Measurements from ENCODE around the gene KCNN4.
"Not testable (repeated sequence)": the region's sequence is repeated elsewhere in the genome, so short reads cannot be mapped to it uniquely, and the experiment has no call there.

KCNN4 gene

GRCh38 chr19:43798546-43799409 lies 18.0 kb upstream of the KCNN4 start:
- peak; percentile 38 for DNase-seq

GRCh38 chr19:43798026-43798545 lies 17.3 kb upstream of the KCNN4 start:
- DNase-seq = no peak

DNA sequence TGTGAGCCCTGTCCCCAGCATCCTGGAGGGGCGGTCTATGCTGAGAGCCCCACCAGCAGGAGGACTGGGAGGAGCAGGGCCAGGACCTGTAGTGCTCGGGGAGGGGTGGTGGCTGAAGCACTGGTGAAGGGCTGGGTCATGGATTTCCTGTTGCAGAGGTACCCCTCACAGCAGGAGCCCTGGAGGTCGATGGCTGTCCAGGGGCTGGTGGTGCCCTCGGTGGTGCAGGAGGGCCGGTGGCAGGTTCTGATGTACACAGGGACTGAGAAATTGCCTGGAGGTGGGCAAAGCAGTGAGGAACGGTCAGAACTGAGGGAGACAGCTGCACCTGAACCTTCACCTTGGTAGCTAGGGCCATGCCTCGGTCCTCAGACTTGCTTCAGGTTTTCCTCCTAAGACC lies 16.8 kb upstream of the KCNN4 start:
- DNase-seq = no peak

- DNase-seq = no peak
Observed at GRCh38 chr19:43797118-43797517, 16.3 kb upstream of the KCNN4 start.

DNA sequence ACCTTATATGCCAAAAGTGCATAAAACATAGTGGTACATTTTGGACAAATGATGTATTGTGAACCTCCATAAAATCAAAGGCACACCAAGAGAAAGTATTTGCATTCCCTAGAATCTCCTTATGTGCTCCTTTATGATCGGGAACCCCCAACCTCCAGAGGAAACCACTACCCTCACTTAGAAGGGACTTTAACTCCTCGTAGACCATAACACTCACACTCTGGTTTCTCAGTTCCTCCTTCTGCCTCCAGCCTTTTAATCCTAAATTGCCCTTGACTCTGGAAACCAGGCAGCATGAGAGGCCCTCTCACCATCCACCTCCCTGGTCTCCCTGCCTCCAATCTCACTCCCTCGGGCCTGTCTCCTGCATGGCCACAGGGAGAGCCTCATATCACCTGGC lies 9.8 kb upstream of the KCNN4 start:
- no peak for DNase-seq

- no peak for DNase-seq
Observed at GRCh38 chr19:43789029-43789428, 8.3 kb upstream of the KCNN4 start.

- no peak for DNase-seq
Observed at GRCh38 chr19:43786665-43787064, 5.9 kb upstream of the KCNN4 start.

- peak; percentile 53 for DNase-seq
Observed at GRCh38 chr19:43784981-43785808, 4.4 kb upstream of the KCNN4 start.

DNA sequence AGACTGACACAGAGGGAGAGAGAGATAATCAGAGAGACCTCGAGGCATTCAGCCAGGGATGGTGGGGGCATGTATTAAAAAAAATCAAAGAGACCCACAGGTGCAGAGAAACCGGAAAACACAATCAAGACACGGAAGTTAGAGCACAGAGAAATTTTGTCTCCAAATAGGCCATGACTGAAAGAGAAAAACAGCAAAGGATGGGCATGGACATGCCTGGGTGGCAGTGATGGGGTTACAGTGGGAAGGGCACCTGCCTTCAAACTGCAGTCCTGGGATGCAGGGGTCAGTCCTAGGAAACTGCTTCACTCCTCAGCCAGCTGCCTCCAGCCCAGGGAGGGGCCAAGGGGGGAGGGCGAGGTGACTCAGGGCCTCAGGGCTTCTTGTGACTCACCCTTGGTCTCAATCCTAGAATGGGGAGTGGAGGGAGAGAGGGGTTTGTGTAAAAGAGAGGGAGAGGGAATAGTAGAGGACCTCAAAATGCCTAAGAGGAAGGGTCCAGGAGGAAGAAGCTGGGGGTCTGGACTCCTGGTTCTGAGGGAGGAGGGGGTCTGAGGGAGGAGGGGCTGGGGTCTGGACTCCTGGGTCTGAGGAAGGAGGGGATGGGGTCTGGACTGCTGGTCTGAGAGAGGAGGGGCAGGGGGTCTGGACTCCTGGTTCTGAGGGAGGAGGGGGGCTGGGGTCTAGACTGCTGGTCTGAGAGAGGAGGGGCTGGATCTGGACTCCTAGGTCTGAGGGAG lies 3.6 kb upstream of the KCNN4 start:
- DNase-seq = no peak

GRCh38 chr19:43783636-43784035 lies 2.9 kb upstream of the KCNN4 start:
- DNase-seq = no peak

DNA sequence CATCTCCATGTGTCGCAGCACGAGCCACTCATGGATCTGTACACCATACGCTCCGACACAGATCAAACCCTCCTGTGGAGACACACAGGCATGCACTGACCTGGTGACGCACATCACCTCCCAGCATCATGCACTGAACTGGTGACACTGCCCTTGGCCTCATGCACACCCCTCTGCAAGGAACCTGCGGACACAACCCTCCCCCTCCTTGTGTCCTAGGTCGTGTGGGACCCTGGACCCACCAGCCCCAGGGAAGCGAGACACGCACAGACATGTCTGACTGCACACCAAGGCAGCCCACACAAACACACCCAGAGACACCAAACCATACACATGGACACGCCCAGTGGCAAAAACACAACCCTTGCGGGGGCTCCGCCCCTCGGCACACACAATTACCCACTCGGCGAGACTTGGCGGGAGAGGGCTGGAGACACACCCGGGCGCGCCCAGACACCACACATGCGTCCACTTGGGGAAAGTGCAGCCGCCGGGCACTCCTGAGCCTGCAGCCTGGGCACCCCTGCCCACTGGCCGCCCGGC lies 2.0 kb upstream of the KCNN4 start:
- DNase-seq = no peak

DNA sequence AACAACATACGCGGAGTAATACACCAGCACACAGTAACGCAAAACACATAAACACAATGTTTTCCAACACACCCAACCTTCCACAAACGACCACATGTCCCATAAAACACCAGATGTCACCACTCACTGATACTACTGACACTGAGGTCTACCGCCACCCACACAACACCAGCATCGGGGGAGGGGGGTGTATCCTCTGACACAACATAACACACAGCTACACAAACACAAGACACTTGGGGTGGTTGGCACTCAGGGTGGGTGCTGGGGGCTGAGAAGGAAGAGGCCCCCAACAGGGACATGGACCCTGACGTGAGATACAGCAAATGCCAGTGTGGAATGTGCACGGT lies 1.5 kb upstream of the KCNN4 start:
- DNase-seq = no peak

- DNase-seq = no peak
Observed at GRCh38 chr19:43781630-43782310, 997 bp upstream of the KCNN4 start.

- DNase-seq = no peak
Observed at GRCh38 chr19:43779820-43780219, 953 bp downstream of the KCNN4 start.

- no peak for DNase-seq
Observed at GRCh38 chr19:43779147-43779819, 1.5 kb downstream of the KCNN4 start.

GRCh38 chr19:43778651-43779050 lies 2.1 kb downstream of the KCNN4 start:
- peak; percentile 79 for DNase-seq

DNA sequence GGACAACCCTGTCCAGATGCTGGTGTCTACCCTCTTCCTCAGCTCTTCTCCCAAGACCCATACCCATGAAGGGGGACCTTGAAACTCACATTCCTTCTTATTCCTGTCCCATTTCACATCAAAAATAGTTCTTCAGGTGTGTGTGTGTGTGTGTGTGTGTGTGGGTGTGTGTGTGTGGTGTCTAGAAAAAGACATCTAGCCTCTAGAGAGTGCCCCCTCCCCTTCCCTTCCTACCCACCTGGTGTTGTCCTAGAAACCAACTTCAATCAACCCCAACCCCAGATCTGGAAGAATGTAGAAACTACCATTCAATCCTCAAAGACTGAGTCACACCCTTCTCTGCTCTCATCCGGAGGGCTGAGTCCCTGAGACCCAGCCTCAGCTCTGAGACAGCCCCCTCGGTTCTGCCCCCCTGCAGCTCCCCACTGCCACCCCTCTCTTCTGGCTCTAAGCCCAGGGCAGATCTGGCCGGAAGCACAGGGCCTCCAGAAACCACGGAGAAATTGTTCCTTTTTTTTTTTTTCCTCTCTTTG lies 3.5 kb downstream of the KCNN4 start:
- DNase-seq = no peak

DNA sequence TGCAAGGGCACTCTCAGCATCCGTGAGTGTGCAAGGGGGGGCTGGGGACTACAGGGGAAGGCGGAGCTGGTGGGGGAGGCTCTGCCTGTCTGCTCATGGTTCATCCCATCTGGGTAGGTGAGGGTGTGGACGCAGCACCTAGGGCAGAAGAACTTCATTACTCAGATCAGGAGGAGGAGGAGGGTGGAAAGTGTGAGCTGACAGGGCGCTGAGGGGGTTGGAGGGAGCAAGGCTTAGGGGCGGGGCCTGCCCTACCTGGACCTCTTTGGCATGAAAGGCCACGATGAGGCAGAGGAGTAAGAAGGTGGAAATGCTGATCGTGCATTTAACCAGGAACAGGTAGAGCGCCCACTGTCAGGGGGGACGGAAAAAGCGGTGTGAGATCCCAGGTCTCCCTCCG lies 4.5 kb downstream of the KCNN4 start:
- DNase-seq = no peak

DNA sequence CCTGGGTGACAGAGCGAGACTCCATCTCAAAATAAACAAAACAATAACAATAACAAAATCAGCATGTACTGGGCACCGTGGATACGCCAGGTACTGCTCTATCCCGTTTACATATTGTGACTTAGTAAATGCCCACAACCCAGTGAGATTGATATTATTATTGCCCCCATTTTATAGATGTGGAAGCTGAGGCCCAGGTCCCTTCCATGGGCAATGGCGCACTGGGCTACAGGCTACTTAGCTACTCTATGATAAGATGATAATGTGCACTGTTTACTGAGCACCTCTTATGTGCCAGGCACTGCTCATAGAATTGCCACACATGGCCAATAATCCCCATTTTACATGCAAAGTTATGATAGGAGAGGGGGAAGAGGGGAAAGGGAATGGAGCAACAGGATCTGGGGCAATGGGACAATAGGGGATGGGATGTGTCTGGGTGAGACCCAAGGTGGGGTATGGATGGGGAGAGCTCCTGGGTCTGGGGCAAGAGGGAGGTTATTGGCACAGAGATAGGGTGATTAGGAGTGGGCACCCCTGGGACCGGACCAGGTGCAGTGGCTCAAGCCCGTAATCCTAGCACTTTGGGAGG lies 5.4 kb downstream of the KCNN4 start:
- no peak for DNase-seq

- not testable (repeated sequence) for DNase-seq
Observed at GRCh38 chr19:43774940-43775258, 5.9 kb downstream of the KCNN4 start.
